EH (cell line): Measurements from ENCODE around the gene TBL1X.

ENCODE experiments used
- DNase-seq: peaks from one replicate; pipeline ENCODE4 v3.0.0-alpha.2; 2015; ENCODE audit warnings: low read depth

Gene TBL1X

GRCh38 chrX:9498236-9498635 lies 33.4 kb downstream of the TBL1X start:
- DNase-seq = peak; percentile 8

- DNase-seq = no peak
Observed at GRCh38 chrX:9500584-9500983, 35.7 kb downstream of the TBL1X start.

- no peak for DNase-seq
Observed at GRCh38 chrX:9501362-9501761, 36.5 kb downstream of the TBL1X start.

- no peak for DNase-seq
Observed at GRCh38 chrX:9503261-9503660, 38.4 kb downstream of the TBL1X start.

GRCh38 chrX:9510366-9510765 lies 45.5 kb downstream of the TBL1X start:
- DNase-seq = no peak

- DNase-seq = no peak
Observed at GRCh38 chrX:9510980-9511379, 46.1 kb downstream of the TBL1X start.

- DNase-seq = no peak
Observed at GRCh38 chrX:9515489-9515888, 50.6 kb downstream of the TBL1X start.

- no peak for DNase-seq
Observed at GRCh38 chrX:9515973-9516538, 51.2 kb downstream of the TBL1X start.

- no peak for DNase-seq
Observed at GRCh38 chrX:9516635-9517034, 51.8 kb downstream of the TBL1X start.

GRCh38 chrX:9518051-9518450 lies 53.2 kb downstream of the TBL1X start:
- DNase-seq = no peak

GRCh38 chrX:9518889-9519288 lies 54.0 kb downstream of the TBL1X start:
- DNase-seq = no peak

GRCh38 chrX:9519546-9520216 lies 54.8 kb downstream of the TBL1X start:
- DNase-seq = peak; percentile 17

- DNase-seq = no peak
Observed at GRCh38 chrX:9520217-9520590, 55.3 kb downstream of the TBL1X start.

- peak; percentile 15 for DNase-seq
Observed at GRCh38 chrX:9522378-9523155, 57.7 kb downstream of the TBL1X start.

- no peak for DNase-seq
Observed at GRCh38 chrX:9525511-9526248, 60.8 kb downstream of the TBL1X start.

GRCh38 chrX:9526965-9527364 lies 62.1 kb downstream of the TBL1X start:
- no peak for DNase-seq

- no peak for DNase-seq
Observed at GRCh38 chrX:9528498-9528897, 63.6 kb downstream of the TBL1X start.

GRCh38 chrX:9529223-9529622 lies 64.4 kb downstream of the TBL1X start:
- DNase-seq = no peak

GRCh38 chrX:9530848-9531274 lies 66.0 kb downstream of the TBL1X start:
- DNase-seq = peak; percentile 95

- no peak for DNase-seq
Observed at GRCh38 chrX:9532349-9532748, 67.5 kb downstream of the TBL1X start.

GRCh38 chrX:9533611-9534010 lies 68.8 kb downstream of the TBL1X start:
- DNase-seq = no peak

GRCh38 chrX:9534686-9535085 lies 69.8 kb downstream of the TBL1X start:
- DNase-seq = peak; percentile 62

- DNase-seq = peak; percentile 20
Observed at GRCh38 chrX:9535101-9535500, 70.2 kb downstream of the TBL1X start.
